ENCODE data around the gene ZNF536. TPM values are rescaled to one million over a fixed set of nuclear protein-coding genes. Genes with fewer than 3 reads are reported as not detected.

Gene ZNF536
- total and polyA plus RNA-seq, 2 of the 13 experiments (the other 11 are each of a cell fraction or from before 2014, with no cell fraction given), result not detected

- Histone ChIP-seq H3K9me3 (ENCODE audit: low read length) (no peaks in the 10 kb centered on the region; the same call in 1 of the 2 replicates), H3K27me3 (ENCODE audit: control insufficient read depth in 1 of 2, insufficient read depth in 2 of 2, low read length in 2 of 2) (no peaks in the 10 kb centered on the region), H3K79me2 (ENCODE audit: insufficient read depth, low read length) (no peaks in the 10 kb centered on the region), H3K9ac (ENCODE audit: insufficient read depth, low read depth, low read length) (no peak overlapping the region), H3K4me1 (ENCODE audit: insufficient read depth, low read length) (no peaks in the 10 kb centered on the region), H4K20me1 (ENCODE audit: insufficient read depth, low read length) (no peaks in the 10 kb centered on the region), H3K36me3 (replicated peaks in 1 of 2; ENCODE audit: control insufficient read depth in 1 of 2, insufficient read depth in 2 of 2, low read length in 2 of 2) (no peaks in the 10 kb centered on the region), H3K4me2 (ENCODE audit: low read depth, low read length) (no peak overlapping the region), H2AFZ (ENCODE audit: low read length) (no peak overlapping the region), H3K27ac (ENCODE audit: extremely low read length, insufficient read depth, low read length) (no peak overlapping the region), H3K4me3 (replicated peaks in 1 of 3; ENCODE audit: insufficient read depth in 1 of 3, low read depth in 2 of 3, low read length in 3 of 3) (no peak overlapping the region)
- ATAC-seq, result no peak
- 50% methylated on average over 7 of the region's 8 CpGs for WGBS (ENCODE audit: low lambda C conversion rate)
- in situ Hi-C loops (cut with HindIII; ENCODE audit: extremely low pct_ligation_motif_present, low pct_unique_long_range_greater_than_20kb) (no loop called here), intact Hi-C loops (cut with micrococcal nuclease; ENCODE audit: unreplicated experiment) (no loop called here)
- BruUV-seq (replicated peaks), result no TSS peak
- TF ChIP-seq EED (CRISPR knock-in tag; IDR thresholded peaks at IDR 0.05) (no peak), ZNF354B (CRISPR knock-in tag; IDR thresholded peaks at IDR 0.05) (no peak), IRF2 (CRISPR knock-in tag; IDR thresholded peaks at IDR 0.05) (no peak), ASH2L (IDR thresholded peaks at IDR 0.05; ENCODE audit: insufficient read length, low read depth, low read length) (no peak), ZNF282 (IDR thresholded peaks at IDR 0.05; ENCODE audit: partially characterized antibody) (no peak)
- TF ChIP-seq, protein P1, sequence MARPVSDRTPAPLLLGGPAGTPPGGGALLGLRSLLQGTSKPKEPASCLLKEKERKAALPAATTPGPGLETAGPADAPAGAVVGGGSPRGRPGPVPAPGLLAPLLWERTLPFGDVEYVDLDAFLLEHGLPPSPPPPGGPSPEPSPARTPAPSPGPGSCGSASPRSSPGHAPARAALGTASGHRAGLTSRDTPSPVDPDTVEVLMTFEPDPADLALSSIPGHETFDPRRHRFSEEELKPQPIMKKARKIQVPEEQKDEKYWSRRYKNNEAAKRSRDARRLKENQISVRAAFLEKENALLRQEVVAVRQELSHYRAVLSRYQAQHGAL (CRISPR knock-in tag; IDR thresholded peaks at IDR 0.05; ENCODE audit: not compliant biosample characterization), result no peak
- DNase-seq (ENCODE audit: low spot score), result no peak
- CTCF ChIA-PET (ENCODE audit: low intra/inter-chr PET ratio, low total read pairs), result no interaction called here
- POLR2A ChIA-PET, result no interaction called here
- FAIRE-seq, result no peak
Observed at GRCh38 chr19:30584090-30584489, 211.9 kb downstream of the ZNF536 start.

- WGBS (ENCODE audit: low lambda C conversion rate), result 22% methylated on average over 3 of the region's 5 CpGs
- Histone ChIP-seq H3K9me3 (ENCODE audit: low read length) (no peaks in the 10 kb centered on the region; the same call in 1 of the 2 replicates), H3K4me2 (ENCODE audit: low read depth, low read length) (no peak overlapping the region), H3K4me3 (replicated peaks in 1 of 3; ENCODE audit: insufficient read depth in 1 of 3, low read depth in 2 of 3, low read length in 3 of 3) (no peak overlapping the region), H3K9ac (ENCODE audit: insufficient read depth, low read depth, low read length) (no peak overlapping the region), H3K36me3 (replicated peaks in 1 of 2; ENCODE audit: control insufficient read depth in 1 of 2, insufficient read depth in 2 of 2, low read length in 2 of 2) (no peaks in the 10 kb centered on the region), H3K4me1 (ENCODE audit: insufficient read depth, low read length) (no peaks in the 10 kb centered on the region), H2AFZ (ENCODE audit: low read length) (no peak overlapping the region), H3K27me3 (ENCODE audit: control insufficient read depth in 1 of 2, insufficient read depth in 2 of 2, low read length in 2 of 2) (no peaks in the 10 kb centered on the region), H3K79me2 (ENCODE audit: insufficient read depth, low read length) (no peaks in the 10 kb centered on the region), H4K20me1 (ENCODE audit: insufficient read depth, low read length) (no peaks in the 10 kb centered on the region), H3K27ac (ENCODE audit: extremely low read length, insufficient read depth, low read length) (no peak overlapping the region)
- no TSS peak for BruUV-seq (replicated peaks)
- CTCF ChIA-PET (ENCODE audit: low intra/inter-chr PET ratio, low total read pairs), result no interaction called here
- POLR2A ChIA-PET, result no interaction called here
- FAIRE-seq (no peak), ATAC-seq (no peak), DNase-seq (ENCODE audit: low spot score) (no peak)
- in situ Hi-C loops (cut with HindIII; ENCODE audit: extremely low pct_ligation_motif_present, low pct_unique_long_range_greater_than_20kb), result no loop called here
- intact Hi-C loops (cut with micrococcal nuclease; ENCODE audit: unreplicated experiment), result no loop called here
- TF ChIP-seq ZNF549 (CRISPR knock-in tag; IDR thresholded peaks at IDR 0.05) (no peak), KLF12 (CRISPR knock-in tag; IDR thresholded peaks at IDR 0.05; ENCODE audit: borderline replicate concordance) (no peak)
Observed at GRCh38 chr19:30587869-30588268, 215.7 kb downstream of the ZNF536 start.
